T47D (cell line): ENCODE data around the gene C11orf52.
"Not testable (repeated sequence)": the region's sequence is repeated elsewhere in the genome, so short reads cannot be mapped to it uniquely, and the experiment has no call there.

ENCODE experiments used
- DNase-seq, 2 experiments: peaks; one replicate each; pipeline versions ENCODE4 v3.0.0 to v3.0.0-alpha.2; 2011 to 2012; ENCODE audit warnings: low read depth in 1 of 2, low spot score in 1 of 2
- JUND ChIP-seq: IDR thresholded peaks from 2 replicates; pipeline ENCODE4 v1.6.1; 2012; ENCODE audit warnings: low read depth
- in situ Hi-C: cut with HindIII; loops from 2 replicates; pipeline ENCODE4 v1.10.0; 2016; ENCODE audit warnings: low sequenced_read_pairs, low pct_unique_long_range_greater_than_20kb

Gene C11orf52

GRCh38 chr11:111920908-111921307 is 2.2 kb downstream of the C11orf52 start:
- TF ChIP-seq JUND, result no peak
- in situ Hi-C loops, result no loop called here
- no peak for DNase-seq

DNA sequence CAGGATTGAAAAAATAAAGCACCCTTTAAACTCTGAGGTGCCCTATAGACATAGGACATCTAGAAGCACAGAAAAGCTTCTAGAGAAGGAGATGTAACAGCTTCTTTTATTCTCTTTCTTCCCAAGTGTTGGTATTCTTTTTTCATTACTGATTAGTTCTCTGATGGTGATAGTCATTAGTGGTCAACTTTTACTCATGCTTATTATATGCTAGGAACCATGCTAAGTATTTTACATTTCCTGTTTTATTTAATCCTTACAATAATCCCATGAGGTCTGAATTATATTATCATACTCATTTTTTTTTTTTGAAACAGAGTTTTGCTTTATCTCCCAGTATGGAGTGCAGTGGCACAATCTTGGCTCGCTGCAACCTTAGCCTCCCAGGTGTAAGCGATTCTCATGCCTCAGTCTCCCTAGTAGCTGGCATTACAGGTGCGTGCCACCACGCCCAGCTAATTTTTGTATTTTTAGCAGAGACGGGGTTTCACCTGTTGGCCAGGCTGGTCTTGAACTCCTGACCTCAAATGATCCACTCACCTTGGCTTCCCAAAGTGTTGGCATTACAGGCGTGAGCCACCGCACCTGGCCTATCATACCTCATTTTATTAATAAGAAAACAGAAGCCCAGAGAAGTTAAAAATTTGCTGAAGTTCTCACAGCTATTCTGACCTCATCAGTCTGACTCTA is 3.0 kb downstream of the C11orf52 start:
- no peak for DNase-seq
- in situ Hi-C loops, result no loop called here
- no peak for TF ChIP-seq JUND

DNA sequence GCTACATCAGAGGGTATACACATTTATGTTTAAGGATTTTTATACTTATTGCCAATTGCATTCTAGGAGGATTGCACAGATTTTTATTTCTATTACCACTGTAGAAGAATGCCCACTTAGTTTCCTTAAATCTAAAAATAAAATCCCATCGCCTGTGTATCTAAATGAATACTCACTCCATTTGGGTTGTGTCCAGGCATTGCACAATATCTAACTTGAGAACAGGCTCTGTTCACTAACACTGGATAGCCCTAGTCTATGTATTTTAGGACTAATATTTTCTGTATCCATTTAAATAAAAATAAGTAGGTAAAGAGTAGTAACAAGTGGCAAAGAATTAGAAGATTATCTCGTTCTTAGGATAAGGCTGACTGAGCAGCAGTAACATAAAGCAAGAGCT is 4.1 kb downstream of the C11orf52 start:
- DNase-seq, result peak in 1 of 2 experiments; percentile 49
- TF ChIP-seq JUND, result no peak
- in situ Hi-C loops, result no loop called here

- TF ChIP-seq JUND, result no peak
- no peak for DNase-seq
- in situ Hi-C loops, result no loop called here
Measured at GRCh38 chr11:111923351-111923788, 4.7 kb downstream of the C11orf52 start.

GRCh38 chr11:111923951-111924350 is 5.2 kb downstream of the C11orf52 start:
- DNase-seq, result peak in 1 of 2 experiments; percentile 71
- TF ChIP-seq JUND, result no peak
- in situ Hi-C loops, result no loop called here

DNA sequence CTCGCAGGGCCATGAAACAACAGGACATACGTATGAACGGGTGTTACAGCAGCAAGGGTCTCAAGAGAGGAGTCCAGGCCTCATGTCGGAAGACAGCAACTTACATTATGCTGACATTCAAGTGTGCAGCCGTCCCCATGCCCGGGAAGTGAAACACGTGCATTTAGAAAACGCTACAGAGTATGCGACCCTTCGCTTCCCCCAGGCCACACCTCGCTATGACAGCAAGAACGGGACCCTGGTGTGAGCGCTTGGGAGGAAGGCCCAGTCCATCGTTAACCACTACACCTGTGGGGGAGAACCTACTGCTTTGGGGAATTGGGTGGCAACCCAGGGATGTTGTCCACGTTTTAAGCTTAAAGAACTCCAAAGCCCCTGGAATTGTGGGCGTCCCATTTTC is 7.2 kb downstream of the C11orf52 start:
- no peak for TF ChIP-seq JUND
- in situ Hi-C loops, result no loop called here
- no peak for DNase-seq

- TF ChIP-seq JUND, result no peak
- peak; percentile 92 to 99 for DNase-seq
- in situ Hi-C loops, result no loop called here
Measured at GRCh38 chr11:111926505-111927391, 8.0 kb downstream of the C11orf52 start.

DNA sequence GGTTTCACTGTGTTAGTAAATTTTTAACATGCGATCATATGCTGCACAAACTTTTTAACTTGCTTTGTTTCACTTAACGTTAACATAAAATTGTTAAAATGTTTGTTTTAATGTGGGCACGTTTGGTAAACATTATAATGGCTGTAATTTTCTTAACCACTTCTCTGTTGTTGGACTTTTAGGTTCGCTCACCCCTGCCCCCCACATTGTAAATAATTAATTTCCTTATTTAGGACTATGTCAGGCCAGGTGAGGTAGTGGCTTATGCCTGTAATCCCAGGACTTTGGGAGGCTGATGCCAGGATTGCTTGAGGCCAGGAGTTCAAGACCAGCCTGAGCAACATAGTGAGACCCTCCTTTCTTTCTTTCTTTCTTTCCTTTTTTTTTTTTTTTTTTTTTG is 11.8 kb downstream of the C11orf52 start:
- in situ Hi-C loops, result no loop called here
- TF ChIP-seq JUND, result no peak
- no peak for DNase-seq

- DNase-seq, result no peak
- in situ Hi-C loops, result no loop called here
- no peak for TF ChIP-seq JUND
Measured at GRCh38 chr11:111932611-111932950, 13.9 kb downstream of the C11orf52 start.

- DNase-seq, in situ Hi-C loops: not testable (repeated sequence)
Measured at GRCh38 chr11:111933176-111933575, 14.5 kb downstream of the C11orf52 start.

DNA sequence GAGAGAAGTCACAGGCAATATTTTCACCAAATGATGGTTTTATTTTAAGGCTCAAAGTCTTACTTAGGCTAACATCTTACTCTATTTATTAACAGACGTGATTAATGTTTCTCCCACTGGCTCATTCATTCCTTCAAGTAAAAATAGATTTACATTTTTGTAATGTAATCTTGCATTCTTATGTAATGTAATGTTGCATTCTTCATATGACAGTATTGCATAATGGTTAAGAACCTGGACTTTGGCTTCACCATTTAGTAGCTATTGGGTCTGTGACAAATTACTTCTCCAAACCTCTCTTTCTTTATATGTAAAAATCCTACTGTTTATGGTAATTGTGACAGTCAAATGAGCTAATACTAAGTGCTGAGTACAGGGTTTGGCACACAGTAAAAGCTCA is 15.2 kb downstream of the C11orf52 start:
- TF ChIP-seq JUND, result no peak
- no peak for DNase-seq
- in situ Hi-C loops, result no loop called here

DNA sequence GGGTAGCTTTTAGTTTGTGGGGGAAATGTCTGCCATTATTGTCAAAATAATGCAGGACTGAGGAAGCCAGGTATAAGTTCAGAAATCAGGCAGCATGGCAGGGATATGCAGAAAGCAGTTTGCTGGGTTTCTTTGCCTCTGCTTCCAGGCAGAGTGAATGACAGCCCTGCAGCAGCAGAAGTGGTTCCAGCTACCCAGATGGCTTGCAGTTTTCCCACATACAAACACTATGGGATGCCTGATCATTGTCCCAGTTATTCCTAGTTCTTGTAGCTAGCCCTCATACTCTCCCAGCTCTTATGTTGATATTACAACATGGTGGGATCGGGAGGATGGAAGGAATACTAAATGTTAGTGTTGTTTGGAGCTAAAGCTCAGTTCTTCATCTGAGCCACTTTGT is 15.6 kb downstream of the C11orf52 start:
- DNase-seq, result no peak
- TF ChIP-seq JUND, result no peak
- in situ Hi-C loops, result no loop called here

GRCh38 chr11:111935317-111936039 is 16.8 kb downstream of the C11orf52 start:
- DNase-seq, result no peak
- in situ Hi-C loops, result no loop called here
- no peak for TF ChIP-seq JUND
